GM21786 (cell line): ENCODE measurements around the gene ETHE1.

ENCODE experiments used
- ATAC-seq: cut with Tn5 transposase; IDR thresholded peaks from one replicate; pipeline ENCODE4 v1.9.1; 2021; ENCODE audit not compliant: unreplicated experiment

ETHE1 gene

GRCh38 chr19:43467276-43467675, 59.7 kb downstream of the ETHE1 start:
- no peak for ATAC-seq

- no peak for ATAC-seq
Measured at GRCh38 chr19:43466793-43467192, 60.2 kb downstream of the ETHE1 start.

- ATAC-seq = no peak
Measured at GRCh38 chr19:43465468-43466120, 61.4 kb downstream of the ETHE1 start, which contains the start of gene LYPD3. LYPD3 (minus strand) TSS chr19:43465608; CDS start chr19:43465571, 37 bp downstream.

GRCh38 chr19:43464134-43464775, 62.7 kb downstream of the ETHE1 start:
- peak; percentile 36 for ATAC-seq

GRCh38 chr19:43463381-43464133, 63.4 kb downstream of the ETHE1 start:
- peak; percentile 84 for ATAC-seq

- ATAC-seq = no peak
Measured at GRCh38 chr19:43462785-43463380, 64.1 kb downstream of the ETHE1 start.

GRCh38 chr19:43462383-43462782, 64.6 kb downstream of the ETHE1 start:
- ATAC-seq = no peak

- ATAC-seq = no peak
Measured at GRCh38 chr19:43461303-43461702, 65.7 kb downstream of the ETHE1 start.

- no peak for ATAC-seq
Measured at GRCh38 chr19:43460362-43461016, 66.5 kb downstream of the ETHE1 start.

GRCh38 chr19:43457809-43458208, 69.2 kb downstream of the ETHE1 start:
- no peak for ATAC-seq
